NCI-H774 (cell line): ENCODE data around the gene SLC6A4.
"Not testable (repeated sequence)": the region's sequence is repeated elsewhere in the genome, so short reads cannot be mapped to it uniquely, and the experiment has no call there.

Experiments
- DNase-seq: peaks from one replicate; lab custom pipeline; 2025; lab: John Stamatoyannopoulos, UW

Gene SLC6A4

DNA sequence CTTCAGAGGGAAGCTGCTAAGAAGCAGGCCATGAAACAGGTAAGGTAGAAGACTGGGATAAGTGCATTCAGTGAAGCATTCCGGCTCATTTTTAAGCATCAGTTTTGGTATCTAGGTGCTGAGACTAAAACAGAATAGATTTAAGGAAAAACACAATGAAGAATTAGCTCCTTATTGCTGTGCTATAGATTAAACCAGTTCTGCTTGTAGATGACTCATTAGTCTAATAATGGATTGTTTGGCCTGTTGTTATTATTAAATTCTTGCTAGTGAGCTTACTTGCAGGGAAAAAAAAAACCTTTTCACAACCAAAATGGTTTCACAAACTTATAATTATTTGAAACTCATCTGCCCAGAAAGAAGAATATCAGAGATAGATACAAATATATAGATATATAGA, 62.9 kb downstream of the SLC6A4 start:
- DNase-seq: no peak

DNA sequence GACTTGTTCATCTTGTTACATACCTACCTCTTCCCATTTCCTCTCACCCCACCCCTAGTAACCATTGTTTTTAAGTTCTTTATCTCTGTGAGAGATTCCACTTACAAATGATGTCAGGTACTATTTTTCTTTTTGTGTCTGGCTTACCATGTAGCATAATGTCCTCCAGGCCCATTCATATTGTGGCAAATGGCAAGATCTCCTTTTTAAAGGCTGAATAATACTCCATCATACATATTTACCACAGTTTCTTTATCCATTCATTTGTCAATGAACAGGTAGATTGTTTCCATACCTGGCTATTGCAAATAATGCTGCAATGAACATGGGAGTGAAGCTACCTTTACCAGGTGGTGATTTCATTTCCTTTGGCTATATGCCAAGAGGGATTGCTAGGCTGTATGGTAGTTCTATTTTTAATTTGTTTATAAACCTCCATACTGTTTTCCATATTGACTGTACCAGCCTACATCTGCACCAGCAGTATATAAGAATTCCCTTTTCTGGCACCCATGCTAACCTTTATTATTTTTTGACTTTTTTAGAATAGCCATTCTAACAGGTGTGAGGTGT, 65.0 kb downstream of the SLC6A4 start:
- DNase-seq: no peak

DNA sequence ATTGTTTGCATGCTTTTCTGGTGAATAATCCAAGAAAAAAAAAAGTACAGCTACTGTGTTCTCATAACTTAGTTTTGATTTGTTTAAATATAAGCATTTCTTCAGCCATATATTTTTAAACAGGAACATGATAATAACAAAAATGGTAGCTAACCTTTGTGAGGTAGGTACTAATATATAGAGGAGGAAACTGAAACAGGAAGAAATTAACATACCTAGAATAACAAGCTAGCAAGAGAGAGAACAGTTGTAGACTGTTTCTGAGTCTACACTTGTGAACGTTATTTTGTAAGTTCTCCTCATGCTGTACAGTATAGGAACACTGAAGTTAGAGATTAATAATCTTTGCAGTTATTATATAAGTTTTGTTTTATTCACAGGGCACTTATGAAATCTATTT, 69.5 kb downstream of the SLC6A4 start:
- DNase-seq: no peak

DNA sequence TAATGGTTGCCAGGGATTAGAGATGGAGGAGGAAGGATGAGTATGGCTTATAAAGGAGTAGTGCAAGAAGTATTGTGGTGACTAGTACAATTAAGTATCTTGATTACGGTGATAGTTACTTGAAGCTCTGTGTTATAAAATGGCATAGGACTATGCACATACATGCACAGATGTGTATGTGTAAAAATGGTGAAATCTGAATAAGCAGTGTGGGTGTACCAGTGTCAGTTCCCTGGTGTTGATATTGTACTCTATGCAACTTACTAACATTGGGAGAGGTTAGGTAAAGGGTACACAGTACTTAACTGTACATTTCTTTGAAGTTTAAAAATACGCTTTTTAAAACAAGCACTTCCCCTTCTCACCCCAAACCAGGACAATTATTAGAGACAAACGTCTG, 70.3 kb downstream of the SLC6A4 start:
- no peak for DNase-seq

DNA sequence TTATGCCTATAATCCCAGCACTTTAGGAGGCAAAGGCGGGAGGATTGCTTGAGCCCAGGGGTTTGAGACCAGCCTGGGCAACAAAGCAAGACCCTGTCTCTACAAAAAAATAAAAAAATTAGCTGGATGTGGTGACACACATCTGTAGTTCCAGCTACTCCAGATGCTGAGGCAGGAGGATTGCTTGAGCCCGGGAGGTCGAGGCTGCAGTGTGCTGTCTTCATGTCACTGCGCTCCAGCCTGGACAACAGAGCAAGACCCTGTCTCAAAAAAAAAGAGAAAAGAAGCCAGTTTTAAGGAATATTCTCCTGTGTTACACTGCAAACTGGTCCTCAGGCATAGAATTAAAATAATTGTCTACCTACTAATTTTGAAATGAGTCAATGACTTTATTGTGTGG, 71.0 kb downstream of the SLC6A4 start:
- DNase-seq: no peak

DNA sequence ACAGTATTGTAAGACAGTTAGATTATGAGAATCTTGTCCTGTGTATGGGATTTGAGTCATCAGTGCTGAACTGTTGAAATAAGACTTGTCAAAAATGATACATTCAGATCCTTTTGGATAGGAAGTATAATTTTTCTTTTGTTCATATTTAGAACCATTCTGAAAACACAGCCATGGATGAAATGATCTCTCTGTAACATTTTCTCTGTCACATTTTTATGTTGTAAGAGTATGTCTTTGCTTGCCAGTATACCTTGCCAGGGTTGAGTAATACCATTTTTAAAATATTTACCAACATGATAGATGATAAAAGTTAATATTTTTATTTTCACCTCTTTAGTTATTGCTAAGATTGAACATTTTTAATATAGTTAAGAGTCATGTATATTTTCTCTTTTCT, 73.9 kb downstream of the SLC6A4 start:
- no peak for DNase-seq

DNA sequence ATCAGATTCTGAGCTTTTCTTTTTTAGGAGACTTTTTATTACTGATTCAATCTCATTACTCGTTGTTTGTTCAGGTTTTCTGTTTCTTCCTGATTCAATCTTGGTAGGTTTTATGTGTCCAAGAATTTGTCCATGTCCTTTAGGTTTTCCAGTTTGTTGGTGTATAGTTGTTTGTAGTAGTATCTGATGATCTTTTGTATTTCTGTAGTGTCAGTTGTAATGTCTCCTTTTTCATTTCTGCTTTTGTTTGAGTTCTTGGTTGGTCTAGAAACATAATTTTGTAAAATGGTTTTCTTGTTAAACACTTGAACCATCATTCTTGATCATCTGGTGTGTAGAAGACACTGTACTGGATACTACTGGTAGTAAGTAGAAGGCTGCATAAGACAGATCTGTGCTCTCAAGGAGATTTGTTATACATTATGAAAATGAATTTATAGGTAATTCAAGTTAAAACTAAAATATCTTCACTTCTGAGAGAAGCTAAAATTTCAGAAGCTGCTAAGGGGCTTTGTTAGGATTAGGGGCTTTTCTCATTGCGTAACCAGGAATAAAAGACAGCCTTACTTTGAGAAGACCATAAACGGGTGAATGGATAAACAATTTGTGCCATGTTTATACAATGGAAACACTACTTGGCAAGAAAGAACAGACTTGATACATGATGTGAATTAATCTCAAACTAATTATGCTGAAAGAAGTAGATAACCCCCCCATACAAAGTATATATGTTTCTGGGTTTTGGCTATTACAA, 74.9 kb downstream of the SLC6A4 start:
- DNase-seq: no peak

DNA sequence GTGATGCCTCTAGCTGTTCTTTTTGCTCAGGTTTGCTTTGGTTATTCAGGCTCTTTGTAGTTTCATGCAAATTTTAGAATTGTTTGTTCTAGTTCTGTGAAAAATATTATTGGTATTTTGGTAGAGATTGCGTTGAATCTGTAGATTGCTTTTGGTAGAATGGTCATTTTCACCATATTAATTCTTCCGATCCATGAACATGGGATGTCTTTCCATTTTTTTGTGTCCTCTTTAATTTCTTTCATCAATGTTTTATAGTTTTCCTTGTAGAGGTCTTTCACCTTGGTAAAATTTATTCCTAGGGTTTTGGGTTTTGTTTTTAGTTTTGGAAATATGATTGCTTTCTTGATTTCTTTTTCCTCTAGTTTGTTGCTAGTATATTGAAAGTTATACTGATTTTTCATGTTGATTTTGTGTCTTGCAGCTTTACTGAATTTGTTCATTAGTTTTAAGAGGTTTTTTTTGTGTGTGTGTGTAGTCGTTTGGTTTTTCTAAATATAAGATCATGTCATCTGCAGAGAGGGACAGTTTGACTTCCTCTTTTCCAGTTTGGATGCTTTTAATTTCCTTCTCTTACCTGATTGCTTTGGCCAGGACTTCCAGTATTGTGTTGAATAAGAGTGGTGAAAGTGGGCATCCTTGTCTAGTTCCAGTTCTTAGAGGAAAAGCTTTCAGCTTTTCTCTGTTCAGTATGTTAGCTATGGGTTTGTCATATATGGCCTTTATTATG, 76.4 kb downstream of the SLC6A4 start:
- DNase-seq: no peak

DNA sequence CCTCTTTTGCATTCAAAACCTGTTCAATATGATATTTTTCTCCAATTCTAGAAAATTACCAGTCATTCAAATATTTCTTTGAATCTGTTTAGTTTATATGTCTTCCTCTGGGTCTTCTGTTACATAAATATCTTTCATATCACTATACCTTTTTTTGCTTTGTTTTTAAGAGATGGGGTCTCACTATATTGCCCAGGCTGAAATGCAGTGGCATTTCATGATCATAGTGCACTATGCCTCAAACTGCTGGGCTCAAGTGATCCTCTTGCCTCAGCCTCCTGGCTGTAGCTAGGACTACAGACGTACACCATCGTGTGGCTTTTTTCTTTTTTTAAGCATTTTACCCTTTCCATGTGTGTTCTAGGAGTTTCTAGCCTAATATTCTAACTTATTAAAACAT, 80.1 kb downstream of the SLC6A4 start:
- no peak for DNase-seq

DNA sequence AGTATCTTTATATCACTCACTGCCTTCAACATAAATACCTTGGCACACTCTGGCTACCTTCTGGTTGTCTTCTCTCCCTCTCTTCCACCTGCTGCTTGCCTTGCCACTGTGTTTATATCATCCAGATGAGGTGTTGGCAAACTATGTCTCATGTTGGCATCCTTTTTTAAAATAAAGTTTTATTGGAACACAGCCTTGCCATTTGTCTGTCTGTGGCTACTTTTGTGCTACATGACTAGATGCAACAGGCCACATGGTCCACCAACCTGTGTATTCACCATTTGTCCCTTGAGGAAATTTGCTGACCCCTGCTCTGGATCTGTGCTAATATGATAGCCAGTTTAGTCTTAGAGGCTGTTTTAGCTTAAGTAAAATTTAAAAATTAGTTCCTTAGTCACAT, 82.0 kb downstream of the SLC6A4 start:
- DNase-seq: no peak

DNA sequence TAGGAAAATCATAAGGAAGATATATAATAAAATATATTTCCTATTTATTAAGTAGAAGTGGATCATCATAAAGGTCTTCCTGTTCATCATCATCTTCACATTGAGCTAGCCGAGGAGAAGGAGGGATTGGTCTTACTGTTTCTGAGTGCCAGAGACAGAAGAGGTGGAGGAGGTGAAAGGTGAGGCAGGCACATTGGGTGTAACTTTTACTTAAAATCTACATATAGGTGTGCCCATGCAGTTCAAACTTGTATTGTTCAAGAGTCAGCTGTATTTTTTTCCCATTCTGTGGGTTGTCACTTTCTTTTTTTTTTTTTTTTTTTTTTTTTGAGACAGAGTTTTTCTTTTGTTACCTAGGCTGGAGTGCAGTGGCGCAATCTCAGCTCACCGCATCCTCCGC, 84.0 kb downstream of the SLC6A4 start:
- DNase-seq: no peak

DNA sequence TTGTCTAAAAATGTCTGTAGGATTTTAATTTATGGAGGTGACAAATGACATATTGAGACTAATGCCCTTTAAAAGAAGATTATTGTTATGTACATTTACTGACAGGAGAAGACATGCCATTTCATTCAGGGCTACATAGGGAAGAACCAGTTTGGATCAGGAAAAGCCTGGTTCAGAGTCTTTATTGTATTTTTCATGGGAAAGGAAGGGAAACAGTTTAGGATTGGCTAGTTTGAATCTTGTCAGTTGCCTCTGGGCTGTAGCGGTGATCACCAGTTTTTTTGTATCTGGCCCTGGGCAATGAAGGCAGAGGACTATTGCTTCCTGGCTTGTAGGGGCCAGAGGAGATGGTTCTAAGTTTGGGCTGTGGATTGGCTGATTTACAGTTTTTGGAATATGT, 87.1 kb downstream of the SLC6A4 start:
- no peak for DNase-seq

DNA sequence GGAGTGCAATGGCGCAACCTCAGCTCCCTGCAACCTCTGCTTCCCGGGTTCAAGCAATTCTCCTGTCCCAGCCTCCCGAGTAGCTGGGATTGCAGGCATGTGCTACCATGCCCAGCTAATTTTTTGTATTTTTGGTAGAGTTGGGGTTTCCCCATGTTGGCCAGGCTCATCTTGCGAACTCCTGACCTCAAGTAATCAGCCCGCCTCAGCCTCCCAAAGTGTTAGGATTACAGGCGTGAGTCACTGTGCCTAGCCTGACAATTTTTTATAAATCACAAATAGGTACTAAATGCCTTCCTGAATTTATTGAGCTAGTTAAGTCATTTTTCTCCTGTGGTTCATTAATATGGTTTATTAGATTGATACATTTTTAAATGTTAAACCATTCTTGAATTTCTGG, 87.6 kb downstream of the SLC6A4 start:
- DNase-seq: not testable (repeated sequence)
